GM18499 (cell line): ENCODE measurements around the gene SCAMP1.

ENCODE experiments used
- ATAC-seq: cut with Tn5 transposase; IDR thresholded peaks from one replicate; pipeline ENCODE4 v1.9.1; 2021; ENCODE audit warnings: moderate number of reproducible peaks; ENCODE audit not compliant: insufficient read depth, unreplicated experiment

Gene SCAMP1

DNA sequence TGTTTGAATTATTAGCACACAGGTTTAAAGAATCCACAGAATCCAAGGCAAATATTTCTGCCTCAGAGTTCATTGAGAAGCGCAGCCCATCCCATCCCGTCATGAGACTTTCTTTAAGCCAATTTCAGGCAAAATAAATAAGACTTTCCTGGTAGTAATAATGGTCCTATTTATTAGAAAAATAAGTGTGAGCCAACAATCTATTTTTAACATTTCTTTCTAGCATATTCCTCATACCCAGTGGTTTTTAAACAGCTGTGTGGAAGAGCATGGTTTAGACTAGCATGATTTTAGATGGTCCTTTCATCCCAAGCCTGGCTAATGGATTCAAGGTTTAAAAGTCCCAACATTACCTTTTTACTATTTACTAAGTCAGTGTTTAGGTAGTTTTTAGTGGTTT, 125.8 kb downstream of the SCAMP1 start:
- no peak for ATAC-seq

GRCh38 chr5:78487846-78488245, 127.4 kb downstream of the SCAMP1 start:
- ATAC-seq: no peak

DNA sequence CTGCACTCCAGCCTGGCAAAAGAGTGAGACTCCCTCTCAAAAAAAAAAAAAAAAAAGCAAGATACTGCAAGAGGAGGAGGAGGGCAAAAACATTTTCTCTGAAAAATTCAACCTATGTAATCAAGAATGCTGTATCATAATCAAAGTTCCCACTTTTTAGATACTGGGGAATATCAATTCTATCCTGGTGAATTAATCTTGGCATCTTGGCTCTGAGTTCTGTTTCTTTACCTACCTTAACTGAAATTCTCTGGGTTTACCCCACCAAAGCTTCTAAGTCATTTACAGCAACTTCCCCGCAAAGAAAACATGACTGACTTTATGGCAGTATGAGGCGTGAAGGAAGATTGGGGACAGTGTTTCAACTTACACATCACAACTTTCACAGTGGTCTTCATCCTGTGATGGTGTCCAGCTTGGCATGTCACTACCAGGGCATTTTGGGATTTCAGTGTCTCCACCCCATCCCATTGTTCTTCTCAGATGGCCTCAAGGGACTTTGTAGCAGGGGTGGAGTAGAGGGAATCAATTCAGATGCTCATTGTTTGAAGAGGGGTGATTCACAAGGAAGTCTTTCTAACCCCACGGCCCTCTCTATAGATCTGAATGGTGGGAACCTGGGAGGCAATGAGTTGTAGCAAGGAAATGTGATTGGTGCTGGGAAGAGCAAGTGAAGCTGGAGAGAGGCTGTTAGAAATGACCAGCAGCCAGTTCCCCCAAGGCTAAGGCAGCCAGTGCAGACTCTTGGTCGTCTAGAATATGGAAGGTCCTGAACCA, 130.5 kb downstream of the SCAMP1 start:
- ATAC-seq: no peak

DNA sequence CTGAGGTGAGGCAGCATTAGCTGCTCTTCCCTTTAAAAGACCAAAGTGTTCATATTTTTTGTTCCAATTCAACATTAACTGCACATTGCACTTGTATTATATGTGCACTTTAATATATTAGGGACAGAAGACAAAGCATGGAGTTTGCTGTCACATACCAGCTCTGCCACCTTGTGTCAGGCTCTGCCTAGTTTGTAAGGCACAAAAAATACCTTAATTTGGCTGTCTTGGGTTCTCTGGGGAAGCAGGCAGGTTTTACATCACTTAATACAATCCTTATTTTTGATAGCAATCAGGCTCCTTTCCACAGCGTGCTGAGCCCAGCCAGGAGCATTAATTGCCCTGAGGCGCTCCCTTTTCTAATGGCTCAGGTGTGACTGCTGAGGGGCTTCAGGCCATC, 131.8 kb downstream of the SCAMP1 start:
- no peak for ATAC-seq

- no peak for ATAC-seq
Observed at GRCh38 chr5:78492650-78493049, 132.2 kb downstream of the SCAMP1 start.

GRCh38 chr5:78495800-78496199, 135.4 kb downstream of the SCAMP1 start:
- no peak for ATAC-seq

GRCh38 chr5:78496373-78496772, 136.0 kb downstream of the SCAMP1 start:
- no peak for ATAC-seq

DNA sequence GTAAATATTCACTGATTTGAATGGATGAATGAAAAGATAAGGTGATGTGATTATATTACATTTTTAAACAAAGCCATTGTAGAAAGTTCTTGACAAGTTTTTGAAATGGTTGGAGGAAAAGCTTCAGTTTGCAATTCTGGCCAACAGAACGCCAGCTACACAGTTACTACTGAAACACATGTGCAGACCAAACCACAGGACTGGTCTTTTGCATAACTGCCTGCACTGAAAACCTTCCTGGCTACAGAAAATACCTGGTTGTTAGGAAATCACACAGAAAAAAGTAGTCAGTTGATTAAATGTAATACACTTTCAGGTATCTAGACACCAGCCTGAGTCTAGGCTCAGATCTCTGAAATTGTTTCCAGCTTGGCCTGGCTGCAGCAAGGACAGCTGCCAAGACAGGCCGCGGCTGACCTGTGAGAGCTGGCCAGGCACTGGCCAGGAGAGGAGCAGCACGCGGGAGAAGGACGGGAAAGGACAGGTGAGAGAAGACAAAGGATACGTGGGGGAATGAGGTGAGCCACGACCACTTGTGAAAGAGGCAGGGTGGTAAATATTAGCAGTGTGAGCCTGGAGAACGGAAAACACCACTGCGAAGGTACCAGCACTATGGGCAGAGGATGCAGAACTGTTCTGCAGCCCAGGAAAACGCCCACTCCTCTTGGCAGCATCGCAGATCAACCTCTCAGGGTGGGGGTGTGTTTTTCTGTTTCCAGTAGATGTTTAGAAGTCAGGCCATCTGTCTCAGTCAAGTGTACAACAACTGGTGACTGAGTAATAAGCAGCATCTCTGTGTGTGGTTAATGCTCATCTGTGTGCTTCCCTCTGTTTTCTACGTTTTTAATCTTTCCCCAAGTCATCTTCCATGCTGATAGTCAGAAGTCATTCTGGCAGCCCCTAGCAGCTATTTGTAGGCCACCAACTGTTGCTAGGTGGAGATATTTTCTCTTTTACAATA, 137.4 kb downstream of the SCAMP1 start:
- ATAC-seq: no peak

- ATAC-seq: no peak
Observed at GRCh38 chr5:78499485-78499884, 139.1 kb downstream of the SCAMP1 start.

DNA sequence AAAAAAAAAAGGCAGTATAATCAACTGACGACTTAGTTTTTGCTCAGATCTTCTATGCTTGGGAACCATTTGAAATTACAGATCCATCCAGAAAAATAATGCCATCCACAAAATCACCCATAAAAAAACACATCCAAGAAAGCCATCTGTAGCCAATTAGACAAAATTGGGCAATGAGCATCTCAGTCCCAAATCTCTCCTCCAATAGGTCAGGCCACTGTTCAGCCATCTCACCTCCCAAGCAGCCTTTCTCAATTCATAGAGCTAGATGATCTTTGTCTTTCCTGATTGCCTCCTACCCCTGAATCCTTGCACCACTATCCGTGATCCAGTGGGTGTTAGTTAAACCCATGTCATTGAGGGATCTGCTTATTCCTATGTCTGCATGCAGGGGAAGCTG, 139.6 kb downstream of the SCAMP1 start:
- no peak for ATAC-seq

DNA sequence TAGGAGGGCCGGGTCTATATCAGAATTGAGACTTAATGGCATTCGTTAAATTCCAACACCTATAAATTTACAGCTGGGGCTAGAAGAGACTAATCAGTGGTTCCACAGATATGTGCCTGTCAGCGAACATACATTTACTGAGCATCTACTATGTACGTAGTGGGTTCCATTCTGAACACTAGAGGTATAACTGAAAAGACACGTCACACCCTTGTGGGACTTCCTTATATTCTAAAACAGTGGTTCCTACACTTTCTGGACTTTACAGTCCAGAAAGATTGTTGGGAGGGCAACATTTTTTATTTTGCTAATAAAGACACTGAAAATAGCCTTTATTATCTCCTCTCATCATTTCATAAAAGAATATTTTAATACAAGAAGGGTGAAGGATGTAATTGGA, 140.5 kb downstream of the SCAMP1 start:
- ATAC-seq: no peak

DNA sequence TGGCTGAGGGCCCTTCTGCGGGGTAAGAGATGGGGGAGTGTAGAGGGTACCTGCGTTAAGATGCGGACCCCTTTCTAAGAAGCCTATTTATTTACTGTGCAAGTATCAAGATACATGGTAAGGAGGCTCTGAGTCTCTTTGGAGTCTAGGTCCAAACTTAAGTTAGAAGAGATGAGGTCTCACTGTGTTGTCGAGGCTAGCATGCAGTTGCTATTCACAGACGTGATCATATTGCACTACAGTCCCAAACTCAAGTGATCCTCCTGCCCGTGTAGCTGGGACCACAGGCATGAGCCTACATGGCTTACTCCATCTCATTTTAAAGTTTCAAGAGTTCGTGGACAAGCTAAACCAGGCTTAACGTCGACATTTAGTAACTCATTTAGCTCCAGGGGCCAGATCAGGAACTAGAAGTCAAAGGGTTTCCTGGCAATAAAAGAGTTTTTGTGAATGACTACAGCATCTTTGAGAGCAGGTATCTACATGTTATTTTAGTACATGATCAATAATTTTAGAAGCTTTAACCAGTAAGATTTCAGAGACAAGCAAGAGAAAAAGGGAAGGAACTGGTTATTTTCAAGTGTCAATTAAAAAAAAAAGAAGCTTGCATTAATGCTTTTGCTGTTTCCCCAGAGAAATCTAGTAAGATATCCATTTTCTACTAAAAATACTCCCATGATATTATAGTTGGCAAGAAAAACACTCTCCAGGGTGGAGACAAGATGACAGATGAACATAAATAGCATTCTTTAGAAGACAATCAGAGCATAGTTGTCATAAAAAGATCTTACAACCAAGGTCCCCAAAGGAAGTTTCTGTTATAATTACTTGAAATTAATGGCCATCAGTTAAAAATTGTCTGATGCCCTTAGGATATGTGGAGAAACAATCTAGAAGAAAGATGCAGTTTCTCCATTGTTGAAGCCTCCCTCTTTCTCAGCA, 141.3 kb downstream of the SCAMP1 start:
- ATAC-seq: no peak

GRCh38 chr5:78503958-78504653, 143.7 kb downstream of the SCAMP1 start:
- ATAC-seq: no peak

DNA sequence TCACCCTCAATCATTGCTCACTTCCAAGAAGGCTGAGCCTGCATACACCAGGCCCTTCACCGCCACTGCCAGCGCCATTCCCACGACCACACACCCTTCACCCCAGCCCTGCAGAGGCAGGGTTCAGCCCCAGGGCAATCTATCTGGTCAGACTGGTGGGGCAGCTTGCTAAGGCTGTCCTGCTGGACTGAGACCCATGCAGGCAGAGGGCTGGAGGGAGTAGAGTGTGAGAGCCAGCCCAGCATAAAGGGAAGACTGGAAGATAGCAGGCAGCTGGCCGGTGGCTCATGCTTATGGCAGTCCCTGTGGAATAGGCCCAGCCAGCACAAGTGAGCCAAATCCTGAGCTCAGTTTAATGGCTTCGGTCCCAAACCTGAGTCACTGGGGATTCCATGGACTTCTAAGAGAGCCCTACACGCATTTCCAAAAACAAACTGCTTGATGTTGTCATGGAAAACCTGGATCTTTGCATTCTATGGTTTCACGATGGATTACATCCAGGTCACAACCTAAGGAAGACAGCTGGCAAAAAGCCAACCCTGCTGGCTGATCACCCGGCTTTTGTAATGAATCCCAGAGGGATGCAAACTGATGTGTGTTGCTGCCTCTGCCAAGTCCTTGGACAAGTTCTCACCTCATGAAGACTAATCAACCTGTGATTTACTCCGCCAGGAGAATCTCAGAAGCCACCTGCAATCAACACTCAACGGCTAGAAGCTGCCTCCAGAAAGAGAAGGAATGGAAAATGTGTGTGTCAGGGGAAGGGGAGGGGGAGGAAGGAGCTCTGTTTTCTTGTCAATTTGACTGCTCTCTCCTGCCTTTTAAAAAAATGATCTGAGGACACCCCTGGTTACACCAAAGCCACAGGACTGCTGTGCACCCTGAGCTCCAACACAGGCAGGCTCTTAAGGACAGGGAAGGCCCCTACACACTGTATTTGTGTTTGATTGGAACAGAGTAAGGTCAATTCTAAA, 144.6 kb downstream of the SCAMP1 start:
- ATAC-seq: no peak

- ATAC-seq: no peak
Observed at GRCh38 chr5:78505860-78506259, 145.4 kb downstream of the SCAMP1 start.

GRCh38 chr5:78506261-78507024, 146.0 kb downstream of the SCAMP1 start:
- no peak for ATAC-seq

DNA sequence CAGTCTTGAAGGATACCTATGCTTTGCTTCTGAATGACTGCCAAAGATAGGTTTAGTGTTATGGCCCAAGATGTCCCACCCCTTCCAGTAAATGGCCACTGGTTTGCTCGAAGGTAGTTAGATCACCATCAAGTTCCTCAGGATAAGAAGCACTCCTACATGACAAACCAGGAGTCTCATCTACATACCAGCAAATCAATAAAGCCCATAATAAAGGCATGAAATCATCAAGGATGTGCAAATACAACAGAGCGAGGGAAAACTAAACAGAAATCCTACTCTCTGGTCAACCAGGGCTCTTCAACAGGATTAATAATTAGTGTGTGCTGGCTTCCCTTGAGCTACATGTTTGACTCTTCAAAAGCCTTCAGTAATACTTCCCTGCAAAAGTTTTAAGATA, 147.1 kb downstream of the SCAMP1 start:
- no peak for ATAC-seq

- no peak for ATAC-seq
Observed at GRCh38 chr5:78508186-78508765, 147.9 kb downstream of the SCAMP1 start.
